Measurements from ENCODE around the gene PLCXD3. TPM values are rescaled to one million over a fixed set of nuclear protein-coding genes. Genes with fewer than 3 reads are reported as not detected.

The PLCXD3 gene
- total RNA-seq, 1 experiment from 2014 or later, result 0.11 TPM

GRCh38 chr5:41309275-41309674, 201.1 kb downstream of the PLCXD3 start:
- no TSS peak for BruUV-seq (replicated peaks)

GRCh38 chr5:41306005-41306404, 204.4 kb downstream of the PLCXD3 start:
- H2AFZ ChIP-seq, result no peak overlapping the region
- no TSS peak for BruUV-seq (replicated peaks)
- H4K20me1 ChIP-seq (ENCODE audit: insufficient read depth), result no peaks in the 10 kb centered on the region
- no peaks in the 10 kb centered on the region for H3K79me2 ChIP-seq (ENCODE audit: low read depth)
- H3K4me1 ChIP-seq (replicated peaks; ENCODE audit: insufficient read depth), result no peaks in the 10 kb centered on the region
- no peak for DNase-seq
- no peaks in the 10 kb centered on the region for H3K9me3 ChIP-seq (ENCODE audit: insufficient read depth, low read depth)
- H3F3A ChIP-seq (ENCODE audit: insufficient read depth, low read depth), result no peaks in the 10 kb centered on the region
- intact Hi-C loops (cut with micrococcal nuclease; ENCODE audit: unreplicated experiment), result loop anchor here (5.0 kb wide), 1 partner anchor 1131 kb away; no protein-coding TSS in a partner anchor
- H3K36me3 ChIP-seq (ENCODE audit: low read depth), result no peaks in the 10 kb centered on the region
- POLR2A ChIA-PET (ENCODE audit: unreplicated experiment), result no interaction called here
- no peak for TF ChIP-seq EZH2 (IDR thresholded peaks at IDR 0.05; ENCODE audit: low read depth)
- no peak for TF ChIP-seq CTCF (conservative IDR thresholded peaks at IDR 0.05)
- H3K4me2 ChIP-seq, result no peak overlapping the region
- H3K4me3 ChIP-seq, result no peak overlapping the region
- H3K27me3 ChIP-seq (ENCODE audit: insufficient read depth, low read depth), result no peaks in the 10 kb centered on the region
- CTCF ChIA-PET, result interaction anchor here (0.6 kb wide), 1 partner anchor 37 kb away, joined by 6 read pairs; no protein-coding TSS in a partner anchor
- no peaks in the 10 kb centered on the region for H3K9me2 ChIP-seq (ENCODE audit: insufficient read depth)
- no peak overlapping the region for H3K27ac ChIP-seq

More at GRCh38 chr5:41309275-41309674, 201.1 kb downstream of the PLCXD3 start:
- intact Hi-C loops (cut with micrococcal nuclease; ENCODE audit: unreplicated experiment), result loop anchor here (5.0 kb wide), 1 partner anchor 1128 kb away; no protein-coding TSS in a partner anchor
- CTCF ChIA-PET, result no interaction called here
- no peaks in the 10 kb centered on the region for H3K79me2 ChIP-seq (ENCODE audit: low read depth)
- no peaks in the 10 kb centered on the region for H3K4me1 ChIP-seq (replicated peaks; ENCODE audit: insufficient read depth)
- TF ChIP-seq EZH2 (IDR thresholded peaks at IDR 0.05; ENCODE audit: low read depth), result no peak
- TF ChIP-seq CTCF (conservative IDR thresholded peaks at IDR 0.05), result no peak
- POLR2A ChIA-PET (ENCODE audit: unreplicated experiment), result no interaction called here
- H3K27me3 ChIP-seq (ENCODE audit: insufficient read depth, low read depth), result no peaks in the 10 kb centered on the region
- H2AFZ ChIP-seq, result no peak overlapping the region
- DNase-seq, result no peak
- H3K4me2 ChIP-seq, result no peak overlapping the region
- no peaks in the 10 kb centered on the region for H4K20me1 ChIP-seq (ENCODE audit: insufficient read depth)
- no peaks in the 10 kb centered on the region for H3K36me3 ChIP-seq (ENCODE audit: low read depth)
- H3K9me2 ChIP-seq (ENCODE audit: insufficient read depth), result no peaks in the 10 kb centered on the region
- H3K9me3 ChIP-seq (ENCODE audit: insufficient read depth, low read depth), result no peaks in the 10 kb centered on the region
- no peak overlapping the region for H3K4me3 ChIP-seq
- H3F3A ChIP-seq (ENCODE audit: insufficient read depth, low read depth), result no peaks in the 10 kb centered on the region
- H3K27ac ChIP-seq, result no peak overlapping the region

- Histone ChIP-seq H3K9me2 (ENCODE audit: insufficient read depth) (no peaks in the 10 kb centered on the region), H3K27me3 (ENCODE audit: insufficient read depth, low read depth) (no peaks in the 10 kb centered on the region), H3K9me3 (ENCODE audit: insufficient read depth, low read depth) (no peaks in the 10 kb centered on the region), H3K79me2 (ENCODE audit: low read depth) (no peaks in the 10 kb centered on the region), H3K4me1 (replicated peaks; ENCODE audit: insufficient read depth) (no peaks in the 10 kb centered on the region), H3K27ac (no peak overlapping the region), H4K20me1 (ENCODE audit: insufficient read depth) (no peaks in the 10 kb centered on the region), H3F3A (ENCODE audit: insufficient read depth, low read depth) (no peaks in the 10 kb centered on the region), H3K36me3 (ENCODE audit: low read depth) (no peaks in the 10 kb centered on the region), H3K4me2 (no peak overlapping the region), H2AFZ (no peak overlapping the region), H3K4me3 (no peak overlapping the region)
- ChIA-PET CTCF (no interaction called here), POLR2A (ENCODE audit: unreplicated experiment) (no interaction called here)
- intact Hi-C loops (cut with micrococcal nuclease; ENCODE audit: unreplicated experiment), result loop anchor here (5.0 kb wide), 1 partner anchor 1132 kb away; no protein-coding TSS in a partner anchor
- no peak for TF ChIP-seq CTCF (conservative IDR thresholded peaks at IDR 0.05)
- no peak for TF ChIP-seq EZH2 (IDR thresholded peaks at IDR 0.05; ENCODE audit: low read depth)
- BruUV-seq (replicated peaks), result no TSS peak
- DNase-seq, result no peak
Observed at GRCh38 chr5:41305056-41305455, 205.3 kb downstream of the PLCXD3 start.

All from PC-9 (cell line).